ENCODE measurements around the gene ZBTB21.
"Not testable (repeated sequence)": the region's sequence is repeated elsewhere in the genome, so short reads cannot be mapped to it uniquely, and the experiment has no call there.

Gene ZBTB21

GRCh38 chr21:41965045-41965444 lies 45.1 kb downstream of the ZBTB21 start:
- DNase-seq = no peak

GRCh38 chr21:41964171-41964570 lies 46.0 kb downstream of the ZBTB21 start:
- DNase-seq = no peak

GRCh38 chr21:41962425-41962966 lies 47.7 kb downstream of the ZBTB21 start:
- no peak for DNase-seq

GRCh38 chr21:41961753-41962152 lies 48.4 kb downstream of the ZBTB21 start:
- no peak for DNase-seq

- DNase-seq = no peak
Observed at GRCh38 chr21:41961282-41961701, 48.9 kb downstream of the ZBTB21 start.

GRCh38 chr21:41960386-41960785 lies 49.8 kb downstream of the ZBTB21 start:
- no peak for DNase-seq

GRCh38 chr21:41959697-41960096 lies 50.5 kb downstream of the ZBTB21 start:
- DNase-seq = not testable (repeated sequence)

- DNase-seq = no peak
Observed at GRCh38 chr21:41958886-41959563, 51.1 kb downstream of the ZBTB21 start.

GRCh38 chr21:41957991-41958766 lies 52.0 kb downstream of the ZBTB21 start:
- DNase-seq = no peak

GRCh38 chr21:41956926-41957729 lies 53.0 kb downstream of the ZBTB21 start:
- no peak for DNase-seq

GRCh38 chr21:41955516-41955915 lies 54.6 kb downstream of the ZBTB21 start:
- DNase-seq = no peak

- DNase-seq = no peak
Observed at GRCh38 chr21:41954654-41955499, 55.3 kb downstream of the ZBTB21 start.

- DNase-seq = peak; percentile 16
Observed at GRCh38 chr21:41953831-41954653, 56.1 kb downstream of the ZBTB21 start, which contains the start of gene C2CD2. TSS of gene C2CD2 (minus strand) at chr21:41954018. CDS start at chr21:41953648, 370 bp downstream.

GRCh38 chr21:41953249-41953830 lies 56.8 kb downstream of the ZBTB21 start:
- DNase-seq = no peak

- DNase-seq = no peak
Observed at GRCh38 chr21:41952568-41953248, 57.5 kb downstream of the ZBTB21 start.

GRCh38 chr21:41951876-41952567 lies 58.1 kb downstream of the ZBTB21 start:
- no peak for DNase-seq

- DNase-seq = no peak
Observed at GRCh38 chr21:41950941-41951351, 59.2 kb downstream of the ZBTB21 start.

- DNase-seq = not testable (repeated sequence)
Observed at GRCh38 chr21:41949631-41950030, 60.5 kb downstream of the ZBTB21 start.

- DNase-seq = no peak
Observed at GRCh38 chr21:41948901-41949300, 61.3 kb downstream of the ZBTB21 start.
